SK-N-SH treated with all-trans-retinoic acid at 6 μM for 48 hours (cell line): ENCODE data around the gene PIK3R1.

Source experiments
- CREB5 ChIP-seq: fragments of 250-450 bp; sonication (Bioruptor Pico); IDR thresholded peaks from 2 replicates; pipeline ENCODE4 v1.5.1; 2020; ENCODE audit warnings: low read depth, mild to moderate bottlenecking, moderate library complexity
- CSDC2 ChIP-seq: fragments of 250-450 bp; sonication (Bioruptor Pico); IDR thresholded peaks from 2 replicates; pipeline ENCODE4 v1.5.0; 2020; ENCODE audit warnings: mild to moderate bottlenecking, moderate library complexity
- ESRRG ChIP-seq: fragments of 250-450 bp; sonication (Bioruptor Pico); IDR thresholded peaks from 2 replicates; pipeline ENCODE4 v1.6.1; 2021; ENCODE audit warnings: mild to moderate bottlenecking
- OSR1 ChIP-seq: fragments of 250-450 bp; sonication (Bioruptor Pico); IDR thresholded peaks from 2 replicates; pipeline ENCODE4 v1.8.0; 2022; ENCODE audit warnings: moderate library complexity, mild to moderate bottlenecking, inconsistent platforms
- PPARA ChIP-seq: fragments of 250-450 bp; sonication (Bioruptor Pico); IDR thresholded peaks from 2 replicates; pipeline ENCODE4 v1.5.0; 2020; ENCODE audit warnings: mild to moderate bottlenecking, borderline replicate concordance
- SNAI2 ChIP-seq: fragments of 250-450 bp; sonication (Bioruptor Pico); IDR thresholded peaks from 2 replicates; pipeline ENCODE4 v1.5.0; 2020; ENCODE audit warnings: mild to moderate bottlenecking, moderate library complexity
- TOX ChIP-seq: fragments of 250-450 bp; sonication (Bioruptor Pico); IDR thresholded peaks from 2 replicates; pipeline ENCODE4 v1.8.0; 2021; ENCODE audit warnings: mild to moderate bottlenecking, moderate library complexity, borderline replicate concordance
- TSHZ2 ChIP-seq: fragments of 250-450 bp; sonication (Bioruptor Pico); IDR thresholded peaks from 2 replicates; pipeline ENCODE4 v1.5.0; 2020; ENCODE audit warnings: mild to moderate bottlenecking, moderate library complexity
- ZC3H10 ChIP-seq: fragments of 250-450 bp; sonication (Bioruptor Pico); IDR thresholded peaks from 2 replicates; pipeline ENCODE4 v1.5.1; 2021; ENCODE audit warnings: mild to moderate bottlenecking, moderate library complexity
- ZFP3 ChIP-seq: fragments of 250-450 bp; sonication (Bioruptor Pico); IDR thresholded peaks from 2 replicates; pipeline ENCODE4 v1.5.0; 2020; ENCODE audit warnings: mild to moderate bottlenecking, moderate library complexity
- ZFP30 ChIP-seq: fragments of 450-650 bp; formaldehyde crosslinking; IDR thresholded peaks from 2 replicates; pipeline ENCODE4 v1.5.0; 2022; ENCODE audit warnings: mild to moderate bottlenecking, moderate library complexity
- ZNF8 ChIP-seq: fragments of 450-650 bp; formaldehyde crosslinking; IDR thresholded peaks from 2 replicates; pipeline ENCODE4 v1.5.0; 2020; ENCODE audit warnings: mild to moderate bottlenecking, moderate library complexity

GRCh38 chr5:68195137-68195536 is 20.4 kb upstream of the PIK3R1 start:
- TF ChIP-seq ZC3H10 (no peak), ZNF8 (CRISPR knock-in tag) (no peak), OSR1 (no peak), ESRRG (CRISPR knock-in tag) (no peak), CSDC2 (CRISPR knock-in tag) (no peak), ZFP30 (CRISPR knock-in tag) (no peak), CREB5 (CRISPR knock-in tag) (no peak), TOX (no peak), ZFP3 (CRISPR knock-in tag) (no peak), SNAI2 (CRISPR knock-in tag) (no peak), TSHZ2 (CRISPR knock-in tag) (no peak), PPARA (CRISPR knock-in tag) (no peak)
